GM13977 (cell line): Measurements from ENCODE around the gene TRPC3.

Experiments
- DNase-seq: peaks from one replicate; pipeline ENCODE4 v3.0.0; 2012; ENCODE audit warnings: low spot score
- CTCF ChIP-seq: IDR thresholded peaks from 2 replicates; pipeline ENCODE4 v1.5.1; 2012; ENCODE audit warnings: mild to moderate bottlenecking, control low read depth; ENCODE audit not compliant: insufficient read depth; ENCODE audit errors: extremely low read depth, missing control alignments
- in situ Hi-C: fragments of 300-500 bp; cut with MboI; formaldehyde crosslinking; loops from one replicate; pipeline ENCODE4 v1.12.0; 2022; ENCODE audit warnings: low sequenced_read_pairs, low pct_unique_long_range_greater_than_20kb, mixed read lengths, inconsistent platforms; ENCODE audit not compliant: unreplicated experiment

TRPC3 gene

DNA sequence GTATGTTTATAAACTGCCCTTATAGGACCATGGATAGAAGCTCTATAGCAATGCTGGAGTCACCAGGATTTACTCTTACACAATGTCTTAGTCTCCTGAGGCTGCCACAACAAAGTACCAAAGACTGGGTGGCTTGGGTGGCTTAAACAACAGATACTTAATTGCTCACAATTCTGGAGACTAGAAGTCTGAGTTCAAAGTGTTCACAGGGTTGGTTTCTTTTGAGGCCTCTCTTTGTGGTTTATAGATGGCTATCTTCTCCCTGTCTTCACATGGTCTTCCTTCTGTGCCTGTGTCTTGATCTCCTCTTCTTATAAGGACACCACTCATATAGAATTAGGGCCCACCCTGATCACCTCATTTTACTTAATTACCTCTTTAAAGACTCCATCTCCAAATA, 2.0 kb upstream of the TRPC3 start:
- DNase-seq = no peak
- in situ Hi-C loops = no loop called here
- no peak for TF ChIP-seq CTCF

GRCh38 chr4:121952290-121952689, 430 bp upstream of the TRPC3 start:
- in situ Hi-C loops = no loop called here
- TF ChIP-seq CTCF = no peak

DNA sequence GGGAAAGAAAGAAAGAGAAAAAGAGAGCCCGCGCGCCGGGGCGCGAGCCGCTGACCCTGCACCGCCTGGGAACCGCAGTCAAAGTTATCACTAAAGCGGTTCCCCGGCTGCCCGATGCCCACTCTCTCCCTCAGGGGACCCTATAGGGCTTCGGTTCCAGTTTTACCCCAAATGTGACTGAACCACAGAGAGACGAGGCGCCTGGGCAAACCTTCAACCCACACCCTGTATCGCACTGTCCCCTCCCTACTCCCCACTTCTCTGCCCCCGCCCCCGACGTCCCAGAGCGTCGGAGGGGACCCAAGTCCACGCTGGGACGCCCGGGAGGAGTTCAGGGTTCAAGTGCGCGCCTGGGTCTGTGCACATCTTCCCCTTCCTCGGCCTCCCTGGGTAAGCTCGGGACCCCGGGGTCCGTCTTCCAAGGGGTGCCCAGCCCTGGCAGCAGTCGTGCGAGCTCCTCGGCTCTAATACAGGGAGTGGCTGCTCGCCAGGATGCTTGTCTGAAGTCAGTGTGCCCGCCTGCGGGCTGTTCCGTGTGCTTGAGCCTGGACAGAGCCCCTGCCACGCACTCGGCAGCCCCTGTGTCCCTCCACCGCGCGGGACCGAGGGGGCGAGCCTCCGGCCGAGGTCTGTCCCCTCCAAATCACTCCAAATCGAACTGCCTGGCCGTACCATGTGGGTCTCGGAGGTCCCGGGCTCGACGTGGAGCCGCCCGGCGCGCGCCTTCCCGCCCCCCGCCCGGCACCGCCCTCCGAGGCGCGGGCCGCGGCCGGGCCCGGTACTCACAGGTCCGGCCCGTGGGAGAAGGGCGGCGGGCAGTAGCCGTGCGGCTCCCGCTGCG, 960 bp downstream of the TRPC3 start:
- DNase-seq = peak; percentile 52
- TF ChIP-seq CTCF = no peak
- in situ Hi-C loops = no loop called here

More at GRCh38 chr4:121952290-121952689, 430 bp upstream of the TRPC3 start:
- DNase-seq = no peak

- peak; percentile 89 for DNase-seq
- in situ Hi-C loops = no loop called here
- TF ChIP-seq CTCF = peak; percentile 90
Measured at GRCh38 chr4:121950212-121950679, 1.6 kb downstream of the TRPC3 start.

DNA sequence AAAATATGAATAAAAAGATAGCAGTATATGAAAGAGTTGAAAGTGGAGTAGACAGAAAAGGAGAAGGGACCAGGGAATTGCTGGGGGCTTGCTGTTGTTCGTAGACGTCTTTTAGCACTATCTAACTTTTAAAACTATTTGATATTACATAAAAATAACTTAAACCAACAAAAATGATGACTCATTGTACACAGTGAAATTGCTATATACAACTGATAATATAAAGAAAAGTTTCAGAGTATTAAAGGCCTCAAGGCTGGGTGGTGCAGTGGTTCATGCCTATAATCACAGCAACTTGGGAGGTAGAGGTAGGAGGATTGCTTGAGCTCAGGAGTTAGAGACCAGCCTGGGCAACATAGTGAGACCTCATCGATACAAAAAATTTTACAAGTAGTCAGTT, 5.2 kb downstream of the TRPC3 start:
- DNase-seq = no peak
- no peak for TF ChIP-seq CTCF
- in situ Hi-C loops = no loop called here

DNA sequence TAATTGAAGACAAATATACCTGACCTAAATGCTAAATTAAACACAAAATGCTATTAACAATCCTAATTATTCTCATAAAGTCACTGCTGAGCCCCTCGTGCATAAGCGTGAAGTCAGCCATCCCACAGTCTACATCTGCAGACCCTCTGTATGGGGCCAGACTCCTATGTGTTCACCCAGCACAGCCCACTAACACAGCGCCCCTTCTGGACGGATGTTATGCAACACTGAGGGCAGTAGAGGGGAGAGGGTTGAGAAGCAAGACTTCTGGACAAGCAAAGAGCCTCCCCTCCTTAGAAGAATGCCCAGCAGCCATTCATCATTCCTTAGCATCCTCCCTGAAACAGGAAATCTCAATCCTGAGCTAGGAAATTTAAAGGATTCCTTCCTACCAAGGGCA, 7.9 kb downstream of the TRPC3 start:
- peak; percentile 56 for TF ChIP-seq CTCF
- no peak for DNase-seq
- in situ Hi-C loops = no loop called here
